ENCODE measurements around the gene MYOM1. TPM values are rescaled to one million over a fixed set of nuclear protein-coding genes. Genes with fewer than 3 reads are reported as not detected.

Gene MYOM1
- total and polyA plus RNA-seq, 7 donors = 3.3 to 37.7 (median 17.3) TPM

DNA sequence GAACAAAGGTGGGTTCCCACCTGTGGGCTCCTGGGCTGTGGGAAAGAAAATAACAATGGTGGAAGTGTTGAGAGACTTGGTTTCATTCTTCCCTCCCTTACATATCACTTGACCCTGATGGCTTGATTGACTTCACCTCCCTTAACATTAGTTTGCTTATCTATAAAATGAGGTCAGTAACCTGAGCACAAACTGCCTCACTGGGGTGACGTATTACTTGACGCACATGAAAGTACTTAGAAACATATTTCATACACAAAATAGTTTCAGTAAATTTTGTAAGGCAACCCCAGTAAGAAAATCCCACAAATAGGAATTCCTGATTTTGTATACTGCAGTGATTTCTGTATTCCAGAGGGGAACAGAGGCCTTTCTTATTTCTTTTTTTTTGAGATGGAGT, 177.4 kb downstream of the MYOM1 start:
- 12 to 72% methylated on average over 2 of the region's 2 CpGs for WGBS, 2 donors
- H3K36me3 ChIP-seq = no peaks in the 10 kb centered on the region
- TF ChIP-seq POLR2AphosphoS5 (IDR thresholded peaks at IDR 0.05) = no peak
- TF ChIP-seq, protein P1, sequence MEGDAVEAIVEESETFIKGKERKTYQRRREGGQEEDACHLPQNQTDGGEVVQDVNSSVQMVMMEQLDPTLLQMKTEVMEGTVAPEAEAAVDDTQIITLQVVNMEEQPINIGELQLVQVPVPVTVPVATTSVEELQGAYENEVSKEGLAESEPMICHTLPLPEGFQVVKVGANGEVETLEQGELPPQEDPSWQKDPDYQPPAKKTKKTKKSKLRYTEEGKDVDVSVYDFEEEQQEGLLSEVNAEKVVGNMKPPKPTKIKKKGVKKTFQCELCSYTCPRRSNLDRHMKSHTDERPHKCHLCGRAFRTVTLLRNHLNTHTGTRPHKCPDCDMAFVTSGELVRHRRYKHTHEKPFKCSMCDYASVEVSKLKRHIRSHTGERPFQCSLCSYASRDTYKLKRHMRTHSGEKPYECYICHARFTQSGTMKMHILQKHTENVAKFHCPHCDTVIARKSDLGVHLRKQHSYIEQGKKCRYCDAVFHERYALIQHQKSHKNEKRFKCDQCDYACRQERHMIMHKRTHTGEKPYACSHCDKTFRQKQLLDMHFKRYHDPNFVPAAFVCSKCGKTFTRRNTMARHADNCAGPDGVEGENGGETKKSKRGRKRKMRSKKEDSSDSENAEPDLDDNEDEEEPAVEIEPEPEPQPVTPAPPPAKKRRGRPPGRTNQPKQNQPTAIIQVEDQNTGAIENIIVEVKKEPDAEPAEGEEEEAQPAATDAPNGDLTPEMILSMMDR (IDR thresholded peaks at IDR 0.05) = no peak
- no peak overlapping the region for H3K27ac ChIP-seq
- H3K27me3 ChIP-seq = no peaks in the 10 kb centered on the region
- intact Hi-C loops (cut with DNase I) = no loop called here
- H3K9me3 ChIP-seq = no peaks in the 10 kb centered on the region
- peaks cover 0 to 11% (median 3%) of the 10 kb centered on the region in 4 donors for H3K4me1 ChIP-seq
- no peak for DNase-seq
- no peak overlapping the region for H3K4me3 ChIP-seq

DNA sequence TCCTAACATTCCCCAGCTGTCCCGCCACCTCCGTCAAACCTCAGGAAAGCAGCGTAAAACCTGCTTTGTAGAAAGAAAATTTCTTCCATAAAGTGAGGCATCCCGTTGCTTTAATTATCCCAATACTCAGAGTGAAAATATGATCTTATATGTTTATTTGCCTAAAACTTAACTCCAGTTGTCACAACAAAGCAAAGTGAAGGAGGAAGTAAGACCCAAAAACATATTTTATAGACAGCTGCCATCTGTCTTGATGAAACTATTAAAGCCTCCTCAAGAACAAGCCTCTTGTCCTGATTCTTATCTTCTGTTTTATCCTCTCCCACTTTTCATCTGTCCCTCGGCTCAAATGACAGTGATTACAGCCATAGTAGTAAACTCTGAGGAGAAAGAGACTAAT, 177.9 kb downstream of the MYOM1 start:
- Histone ChIP-seq H3K27ac (no peak overlapping the region), H3K36me3 (no peaks in the 10 kb centered on the region), H3K9me3 (no peaks in the 10 kb centered on the region), H3K4me1 (peaks cover 0 to 11% (median 3%) of the 10 kb centered on the region in 4 donors), H3K4me3 (no peak overlapping the region), H3K27me3 (no peaks in the 10 kb centered on the region)
- TF ChIP-seq EP300 (IDR thresholded peaks at IDR 0.05) (no peak), POLR2A (IDR thresholded peaks at IDR 0.05) (no peak), POLR2AphosphoS5 (IDR thresholded peaks at IDR 0.05) (no peak)
- TF ChIP-seq, protein P1 (IDR thresholded peaks at IDR 0.05) = no peak
- 54 to 72% methylated on average over 5 of the region's 5 CpGs for WGBS, 2 donors
- no peak for DNase-seq
- intact Hi-C loops (cut with DNase I) = no loop called here

DNA sequence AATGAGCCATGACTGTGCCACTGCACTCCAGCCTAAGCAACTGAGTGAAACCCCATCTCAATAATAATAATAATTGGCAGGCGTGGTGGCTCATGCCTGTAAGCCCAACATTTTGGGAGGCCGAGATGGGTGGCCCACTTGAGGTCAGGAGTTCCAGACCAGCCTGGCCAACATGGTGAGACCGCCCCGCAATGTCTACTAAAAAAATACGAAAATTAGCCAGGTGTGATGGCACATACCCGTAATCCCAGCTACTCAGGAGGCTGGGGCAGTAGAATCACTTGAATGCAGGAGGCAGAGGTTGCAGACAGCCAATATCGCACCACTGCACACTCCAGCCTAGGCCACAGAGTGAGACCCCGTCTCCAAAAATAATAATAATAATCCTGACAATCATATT, 178.9 kb downstream of the MYOM1 start:
- Histone ChIP-seq H3K27me3 (no peaks in the 10 kb centered on the region), H3K9me3 (no peaks in the 10 kb centered on the region), H3K27ac (no peak overlapping the region), H3K36me3 (no peaks in the 10 kb centered on the region), H3K4me1 (peaks cover 0 to 11% (median 3%) of the 10 kb centered on the region in 4 donors), H3K4me3 (no peak overlapping the region)
- intact Hi-C loops (cut with DNase I) = no loop called here
- TF ChIP-seq EP300 (IDR thresholded peaks at IDR 0.05) (no peak), POLR2AphosphoS5 (IDR thresholded peaks at IDR 0.05) (no peak), POLR2A (IDR thresholded peaks at IDR 0.05) (no peak)
- TF ChIP-seq, protein P1 (IDR thresholded peaks at IDR 0.05) = no peak
- WGBS, 2 donors = 92 to 98% methylated on average over 8 of the region's 8 CpGs
- DNase-seq = no peak

DNA sequence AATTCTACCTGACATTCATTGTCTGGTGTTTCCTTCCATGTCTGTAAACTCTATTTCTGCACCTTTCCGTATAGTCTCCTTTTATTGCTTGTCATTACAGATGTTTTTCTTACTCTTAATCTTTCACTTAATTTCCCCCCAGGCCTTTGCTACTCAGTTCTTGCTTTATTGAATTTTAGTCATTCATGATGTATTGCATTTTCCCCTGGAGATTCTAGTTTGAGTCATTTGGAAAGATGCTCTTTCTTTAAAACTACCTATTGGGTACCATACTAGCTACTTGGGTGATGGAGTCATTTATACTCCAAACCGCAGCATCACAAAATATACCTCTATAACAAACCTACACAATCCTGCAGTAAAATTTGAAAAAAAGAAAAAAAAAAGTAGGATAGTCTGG, 179.6 kb downstream of the MYOM1 start:
- 75 to 86% methylated on average over 2 of the region's 2 CpGs for WGBS, 2 donors

More for the DNA sequence above, 179.6 kb downstream of the MYOM1 start:
- Histone ChIP-seq H3K4me1 (peaks cover 0 to 6% (median 1%) of the 10 kb centered on the region in 4 donors), H3K27me3 (no peaks in the 10 kb centered on the region), H3K27ac (no peak overlapping the region), H3K36me3 (no peaks in the 10 kb centered on the region), H3K9me3 (no peaks in the 10 kb centered on the region), H3K4me3 (no peak overlapping the region)
- TF ChIP-seq POLR2A (IDR thresholded peaks at IDR 0.05) (no peak), POLR2AphosphoS5 (IDR thresholded peaks at IDR 0.05) (no peak), EP300 (IDR thresholded peaks at IDR 0.05) (no peak)
- TF ChIP-seq, protein P1 (IDR thresholded peaks at IDR 0.05) = no peak
- no peak for DNase-seq
- intact Hi-C loops (cut with DNase I) = no loop called here

All from sigmoid colon (tissue), 7 donors.